Cardiac muscle cell (in vitro differentiated cells and primary cell): ENCODE data around the gene OPHN1. TPM values are rescaled to one million over a fixed set of nuclear protein-coding genes. Genes with fewer than 3 reads are reported as not detected.

Experiments used
- DNase-seq, 2 donors: peaks; one replicate each; pipeline versions ENCODE4 v3.0.0 to v3.0.0-alpha.2; 2010 to 2017; ENCODE audit warnings: low read depth in 1 of 2, low spot score in 1 of 2
- H3K27ac ChIP-seq: fragments of 200-600 bp; sonication (generic); 2 replicates; pipeline ENCODE4 v1.5.1; 2016
- H3K27me3 ChIP-seq: fragments of 200-600 bp; sonication (generic); 2 replicates; pipeline ENCODE4 v1.6.0; 2016; ENCODE audit warnings: control low read depth
- H3K36me3 ChIP-seq: fragments of 200-600 bp; sonication (generic); 2 replicates; pipeline ENCODE4 v1.5.1; 2016; ENCODE audit warnings: control low read depth
- H3K4me1 ChIP-seq: fragments of 200-600 bp; sonication (generic); 2 replicates; pipeline ENCODE4 v1.8.1; 2017; ENCODE audit warnings: low read depth, mild to moderate bottlenecking, mixed run types
- H3K4me3 ChIP-seq: fragments of 200-600 bp; sonication (generic); 2 replicates; pipeline ENCODE4 v1.5.1; 2016; ENCODE audit warnings: mild to moderate bottlenecking
- H3K9me3 ChIP-seq: fragments of 200-600 bp; sonication (generic); 2 replicates; pipeline ENCODE4 v1.5.1; 2017; ENCODE audit warnings: low read depth, mild to moderate bottlenecking, control low read depth
- CTCF ChIP-seq: IDR thresholded peaks from 2 replicates; pipeline ENCODE4 v1.5.1; 2012; ENCODE audit warnings: low read depth, mild to moderate bottlenecking, low read length
- polyA plus RNA-seq: library from polyadenylated mRNA; unstranded; fragments of >200 nt; fragmentation: Nextera tagmentation; extraction: Ambion mirVana; gene quantifications from 2 replicates; pipeline ENCODE4 v1.2.1, GENCODE V29; 2016
- total RNA-seq: library from RNA; depleted of rRNA; stranded (reverse); fragments of >200 nt; gene quantifications from 2 replicates; pipeline ENCODE4 v1.2.3, GENCODE V29; 2016

Gene OPHN1
- total and polyA plus RNA-seq, 2 experiments from 2014 or later, result 2.4 to 4.7 TPM

DNA sequence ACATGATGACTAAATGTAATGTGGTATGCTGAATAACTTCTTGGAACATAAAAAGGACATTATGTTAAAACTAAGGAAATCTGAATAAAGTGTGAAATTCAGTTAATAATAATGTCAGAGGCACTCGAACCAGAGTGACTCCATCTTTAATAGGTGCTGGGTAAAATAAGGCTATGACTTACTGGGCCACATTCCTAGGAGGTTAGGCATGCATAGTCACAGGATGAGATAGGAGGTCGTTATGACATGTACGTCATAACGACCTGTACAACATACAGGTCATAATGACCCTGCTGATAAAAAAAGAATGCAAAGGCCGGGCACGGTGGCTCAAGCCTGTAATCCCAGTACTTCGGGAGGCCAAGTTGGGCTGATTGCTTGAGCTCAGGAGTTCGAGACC lies 28.9 kb upstream of the OPHN1 start:
- H3K27ac ChIP-seq, result no peak overlapping the region
- no peaks in the 10 kb centered on the region for H3K27me3 ChIP-seq
- no peaks in the 10 kb centered on the region for H3K9me3 ChIP-seq
- no peak for TF ChIP-seq CTCF
- no peaks in the 10 kb centered on the region for H3K4me1 ChIP-seq
- no peak overlapping the region for H3K4me3 ChIP-seq
- peak in 1 of 2 donors; percentile 36 for DNase-seq
- H3K36me3 ChIP-seq, result no peaks in the 10 kb centered on the region

DNA sequence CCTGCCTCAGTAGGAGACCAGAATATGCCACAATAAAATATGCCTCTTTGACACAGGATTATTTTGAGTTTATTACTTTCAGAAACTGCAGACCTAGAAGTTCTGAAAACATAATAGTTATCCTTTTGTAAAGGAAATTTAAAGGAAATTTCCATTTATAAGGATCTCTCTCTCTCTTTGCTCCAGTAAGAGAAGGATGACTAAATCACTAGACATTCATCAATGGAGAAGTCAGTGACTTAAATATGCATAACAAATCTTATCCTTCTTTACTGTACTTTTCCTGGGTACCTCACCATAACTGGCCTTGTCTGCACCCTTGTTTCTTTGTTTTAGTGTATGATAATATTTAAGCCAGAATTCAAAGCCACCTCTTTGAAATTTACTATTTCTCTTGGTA lies 28.3 kb upstream of the OPHN1 start:
- no peaks in the 10 kb centered on the region for H3K9me3 ChIP-seq
- no peaks in the 10 kb centered on the region for H3K36me3 ChIP-seq
- TF ChIP-seq CTCF, result no peak
- no peak overlapping the region for H3K27ac ChIP-seq
- no peak for DNase-seq
- no peaks in the 10 kb centered on the region for H3K4me1 ChIP-seq
- no peak overlapping the region for H3K4me3 ChIP-seq
- no peaks in the 10 kb centered on the region for H3K27me3 ChIP-seq

- H3K4me3 ChIP-seq, result no peak overlapping the region
- no peaks in the 10 kb centered on the region for H3K36me3 ChIP-seq
- H3K9me3 ChIP-seq, result no peaks in the 10 kb centered on the region
- no peak for DNase-seq
- H3K27me3 ChIP-seq, result no peaks in the 10 kb centered on the region
- TF ChIP-seq CTCF, result no peak
- no peaks in the 10 kb centered on the region for H3K4me1 ChIP-seq
- no peak overlapping the region for H3K27ac ChIP-seq
Measured at GRCh38 chrX:68461093-68461492, 27.8 kb upstream of the OPHN1 start.

- no peak for TF ChIP-seq CTCF
- DNase-seq, result no peak
- Histone ChIP-seq H3K9me3 (no peaks in the 10 kb centered on the region), H3K4me3 (no peak overlapping the region), H3K27me3 (no peaks in the 10 kb centered on the region), H3K27ac (no peak overlapping the region), H3K4me1 (no peaks in the 10 kb centered on the region), H3K36me3 (no peaks in the 10 kb centered on the region)
Measured at GRCh38 chrX:68455151-68455510, 21.8 kb upstream of the OPHN1 start.

- Histone ChIP-seq H3K27me3 (no peaks in the 10 kb centered on the region), H3K4me1 (no peaks in the 10 kb centered on the region), H3K4me3 (no peak overlapping the region), H3K9me3 (no peaks in the 10 kb centered on the region), H3K27ac (no peak overlapping the region), H3K36me3 (no peaks in the 10 kb centered on the region)
- no peak for DNase-seq
- no peak for TF ChIP-seq CTCF
Measured at GRCh38 chrX:68454476-68455150, 21.3 kb upstream of the OPHN1 start.
